Forelimb muscle (tissue), 1 donor: Measurements from ENCODE around the gene SUN2. TPM values are rescaled to one million over a fixed set of nuclear protein-coding genes. Genes with fewer than 3 reads are reported as not detected.

Source experiments
- DNase-seq: peaks from one replicate; pipeline ENCODE4 v3.0.0-alpha.2; 2013; ENCODE audit warnings: low read depth
- polyA plus RNA-seq: library from polyadenylated mRNA; unstranded; fragments of 120-200 nt; gene quantifications from one replicate; pipeline ENCODE4 v1.2.1, GENCODE V29; 2013; ENCODE audit not compliant: insufficient read length

The SUN2 gene
- polyA plus RNA-seq, 1 donor = 50.6 TPM

- no peak for DNase-seq
Measured at GRCh38 chr22:38717244-38717643, 38.6 kb downstream of the SUN2 start.

GRCh38 chr22:38716826-38717225 lies 39.0 kb downstream of the SUN2 start:
- no peak for DNase-seq

DNA sequence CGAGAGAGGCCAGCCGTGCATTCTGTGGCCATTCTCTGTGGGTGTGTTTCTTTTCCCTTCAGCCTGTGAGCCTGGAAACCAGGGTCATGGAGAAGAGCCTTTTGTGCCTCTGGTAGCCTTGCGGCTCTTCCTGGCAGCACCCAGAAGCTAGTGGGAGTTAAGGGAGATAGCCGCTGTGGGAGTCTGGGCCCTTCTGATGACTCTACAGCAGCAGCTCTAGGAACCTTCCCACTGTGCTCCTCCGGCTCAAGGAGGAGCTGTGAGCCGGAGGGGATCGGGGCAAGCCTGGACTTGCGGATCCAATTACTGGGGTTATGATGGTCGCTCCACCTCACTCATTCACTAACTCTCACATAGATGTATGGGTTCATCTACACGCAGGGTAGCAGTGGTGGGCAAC lies 39.5 kb downstream of the SUN2 start:
- no peak for DNase-seq

DNA sequence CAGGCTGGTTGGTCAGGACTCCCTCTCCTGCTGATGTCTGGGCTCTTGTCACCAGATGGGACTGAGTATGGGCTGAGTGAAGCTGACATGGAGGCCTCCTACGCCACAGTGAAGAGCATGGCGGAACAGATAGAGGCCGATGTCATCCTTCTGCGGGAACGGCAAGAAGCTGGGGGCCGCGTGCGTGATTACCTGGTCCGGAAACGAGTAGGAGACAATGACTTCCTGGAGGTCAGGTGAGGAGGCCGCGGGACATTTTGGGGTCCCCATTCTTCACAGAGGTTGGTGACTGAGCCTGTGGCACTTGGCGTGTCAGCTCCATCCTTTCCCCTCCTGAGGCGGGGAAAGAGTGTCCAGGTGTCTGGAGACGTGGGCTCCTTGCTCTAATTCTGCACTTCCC lies 39.9 kb downstream of the SUN2 start:
- DNase-seq = no peak

DNA sequence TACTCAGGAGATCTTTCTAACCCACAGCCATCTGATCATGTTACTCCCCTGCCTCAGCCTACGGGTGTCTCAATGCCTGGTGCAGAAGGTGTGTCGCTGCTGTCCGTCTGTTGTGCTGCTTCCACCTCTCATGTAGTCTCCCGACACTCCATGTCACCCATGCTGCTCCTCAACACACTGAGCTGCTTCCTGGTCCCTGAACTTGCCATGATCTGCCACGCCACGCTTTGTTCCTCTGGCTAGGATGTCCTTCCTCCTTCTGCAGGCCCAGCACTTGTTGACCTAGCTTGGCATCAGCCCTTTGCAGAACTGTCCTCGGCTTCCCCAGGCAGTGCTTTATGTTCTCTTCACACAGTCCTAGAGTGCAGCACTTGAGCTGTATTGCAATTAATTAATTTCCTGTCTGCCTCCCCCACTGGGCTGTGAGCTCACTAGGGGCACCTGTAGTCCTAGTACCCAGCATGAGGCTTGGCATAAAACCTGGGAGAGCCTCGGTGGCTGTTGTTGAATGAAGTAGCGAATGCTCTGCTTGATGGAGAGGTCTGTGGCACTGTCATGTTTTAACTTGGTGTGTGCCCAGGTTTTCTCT lies 40.5 kb downstream of the SUN2 start:
- DNase-seq = no peak

- no peak for DNase-seq
Measured at GRCh38 chr22:38713921-38714320, 41.9 kb downstream of the SUN2 start.

GRCh38 chr22:38712486-38713207 lies 43.2 kb downstream of the SUN2 start:
- no peak for DNase-seq

GRCh38 chr22:38710866-38711265 lies 44.9 kb downstream of the SUN2 start:
- no peak for DNase-seq

- DNase-seq = no peak
Measured at GRCh38 chr22:38710351-38710750, 45.4 kb downstream of the SUN2 start.

- DNase-seq = no peak
Measured at GRCh38 chr22:38709306-38709705, 46.5 kb downstream of the SUN2 start.

GRCh38 chr22:38707984-38708383 lies 47.8 kb downstream of the SUN2 start:
- no peak for DNase-seq

- no peak for DNase-seq
Measured at GRCh38 chr22:38707346-38707745, 48.5 kb downstream of the SUN2 start.

DNA sequence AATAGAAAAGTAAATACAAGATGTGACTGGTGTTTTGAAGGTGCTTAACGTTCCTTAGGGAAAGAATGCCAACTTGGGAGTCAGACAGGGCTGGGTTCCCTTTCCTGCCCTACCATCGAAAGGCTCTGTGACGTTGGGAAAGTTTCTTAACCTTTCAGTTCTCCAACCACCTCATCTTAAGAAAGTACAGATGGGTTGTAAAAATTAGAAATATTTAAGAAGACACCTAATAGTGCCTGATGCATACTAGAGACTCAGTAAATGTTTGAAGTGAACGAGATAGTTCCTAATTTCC lies 49.0 kb downstream of the SUN2 start:
- DNase-seq = no peak

- DNase-seq = no peak
Measured at GRCh38 chr22:38706101-38706900, 49.5 kb downstream of the SUN2 start.

GRCh38 chr22:38705235-38706100 lies 50.3 kb downstream of the SUN2 start, which contains the start of gene GTPBP1:
Gene GTPBP1, plus strand, starts transcription at chr22:38705944. Its CDS starts 12 bp downstream, at chr22:38705956.
- peak; percentile 100 for DNase-seq

DNA sequence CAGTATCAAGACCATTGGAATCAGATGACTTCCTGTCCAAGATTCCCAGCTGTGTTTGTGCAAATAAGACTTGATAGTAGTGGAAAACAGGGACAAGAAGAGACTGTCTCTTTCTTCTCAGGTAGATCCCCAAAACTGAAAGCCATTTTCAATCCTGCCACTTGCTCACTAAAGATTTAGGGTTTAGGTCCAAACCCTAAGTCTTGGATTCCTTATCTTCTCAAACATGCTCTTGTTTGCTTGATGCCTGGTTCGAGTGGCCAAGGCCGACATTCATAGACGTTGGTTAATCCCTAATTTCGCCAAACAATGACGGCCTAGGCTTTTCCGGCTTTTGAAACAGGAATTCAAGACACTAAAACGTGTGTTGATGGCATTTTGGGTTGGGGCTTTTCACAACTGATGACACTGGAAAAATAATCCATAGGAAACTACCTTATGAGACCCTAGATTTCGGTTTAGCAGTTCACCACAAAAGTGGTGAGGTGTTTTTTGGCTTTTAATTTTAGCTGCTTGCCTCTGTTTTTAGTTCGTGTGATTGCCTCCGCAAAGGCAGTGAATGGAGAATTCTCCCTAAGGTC lies 51.1 kb downstream of the SUN2 start:
- DNase-seq = no peak

DNA sequence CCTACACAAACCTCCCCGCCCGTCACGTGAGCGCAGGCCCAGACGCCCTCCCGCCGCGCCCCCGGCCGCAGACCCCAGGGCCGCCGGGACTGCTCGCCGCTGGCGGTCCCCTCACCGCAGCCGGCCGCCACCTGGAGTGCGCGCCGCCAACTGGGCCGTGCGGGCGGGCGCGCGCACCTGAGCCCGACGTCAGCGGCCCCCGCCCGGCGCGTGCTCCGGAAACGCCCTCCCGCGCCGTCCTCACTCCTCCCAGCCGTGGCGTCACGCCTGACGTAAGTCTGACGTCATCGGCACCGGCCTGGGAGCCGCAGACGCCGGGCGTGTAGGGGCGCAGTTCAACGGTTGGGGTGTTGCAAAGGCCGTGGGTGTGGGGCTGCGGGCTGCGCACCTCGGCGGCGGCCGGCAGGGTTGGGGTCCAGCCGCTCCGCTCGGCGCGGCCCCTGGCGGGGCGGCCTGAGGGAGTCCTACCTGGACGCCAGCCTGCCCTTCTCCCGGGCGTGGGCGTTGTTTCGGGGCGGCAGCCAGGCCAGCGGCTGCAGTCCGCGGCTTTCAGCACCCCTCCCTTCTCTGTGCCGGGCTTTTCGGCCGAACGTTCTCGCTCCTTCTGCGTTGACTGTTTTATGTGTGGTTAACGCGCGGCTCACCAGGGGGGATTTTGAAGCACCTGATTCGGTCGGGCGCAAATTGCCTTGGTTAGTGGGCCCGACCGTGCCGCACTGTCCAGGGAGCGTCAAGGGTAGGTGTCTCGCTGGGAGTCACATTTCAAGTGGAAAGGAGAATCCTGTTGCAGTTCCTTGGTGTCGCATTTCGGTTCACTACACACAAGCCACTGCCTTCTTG lies 54.8 kb downstream of the SUN2 start, which contains the start of gene JOSD1:
JOSD1 (minus strand) TSS at position 155 of the 840 bp plus-strand sequence. CDS start 956 bp downstream, outside the sequence.
- DNase-seq = peak; percentile 81

GRCh38 chr22:38700270-38700788 lies 55.5 kb downstream of the SUN2 start:
- no peak for DNase-seq

DNA sequence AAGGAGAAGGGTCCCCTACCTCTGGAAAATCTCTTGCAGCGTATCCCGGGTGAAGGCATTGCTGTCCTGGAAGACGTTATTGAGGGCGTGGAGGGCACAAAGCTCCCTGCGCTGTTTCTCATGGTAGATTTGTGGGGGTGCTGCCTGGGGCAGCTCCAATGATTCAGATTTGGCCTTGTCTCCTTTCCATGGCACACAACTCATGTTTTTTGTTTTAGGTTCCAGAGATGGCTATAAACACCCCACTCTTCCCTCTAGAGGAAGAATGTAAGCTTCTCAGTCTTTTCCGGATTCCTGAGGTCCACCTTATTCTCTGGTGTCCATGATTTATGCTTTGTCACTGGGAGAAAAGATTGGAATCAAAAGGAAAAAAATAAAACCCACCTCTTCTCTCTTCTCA lies 56.0 kb downstream of the SUN2 start:
- no peak for DNase-seq

- no peak for DNase-seq
Measured at GRCh38 chr22:38699143-38699542, 56.7 kb downstream of the SUN2 start.
